HepG2 (cell line): Measurements from ENCODE around the gene IL1RAPL1. TPM values are rescaled to one million over a fixed set of nuclear protein-coding genes. Genes with fewer than 3 reads are reported as not detected.

ENCODE experiments used
- ATAC-seq: fragments of 200-7000 bp; cut with Tn5 transposase; 3 replicates; pipeline ENCODE4 v1.9.1; 2020; ENCODE audit warnings: mild to moderate bottlenecking, moderate library complexity
- BruUV-seq: library from RNA; stranded (reverse); fragments of 400-500 nt; replicated peaks from 2 replicates; lab custom pipeline; 2021; lab: Mats Ljungman, UMichigan
- CTCF ChIA-PET: fragments of 300-600 bp; formaldehyde crosslinking; extraction: SDS; loops from one replicate; lab custom pipeline; 2021; ENCODE audit warnings: low total read pairs, inconsistent platforms, low intra/inter-chr PET ratio; lab: Yijun Ruan, JAX
- POLR2A ChIA-PET: fragments of 350-600 bp; sonication (Branson Sonifier 250); formaldehyde crosslinking; loops from one replicate; lab custom pipeline; 2020; ENCODE audit warnings: antibody characterized with exemption, inconsistent platforms; lab: Yijun Ruan, JAX
- DNase-seq: peaks from one replicate; pipeline ENCODE4 v3.0.0-alpha.2; 2015; ENCODE audit warnings: low spot score
- FAIRE-seq: peaks from 3 replicates; lab custom pipeline; 2011; peaks lifted over from hg19 to GRCh38; lab: Jason Lieb, UNC
- H2AFZ ChIP-seq: one replicate; pipeline ENCODE4 v1.6.1; 2011; ENCODE audit warnings: low read length, inconsistent platforms
- H3K27ac ChIP-seq: fragments of 300-600 bp; 3 replicates; pipeline ENCODE4 v1.8.0; 2011; ENCODE audit warnings: mixed run types, mild to moderate bottlenecking, mixed read lengths, low read length, inconsistent platforms; ENCODE audit not compliant: insufficient read depth; ENCODE audit errors: extremely low read length
- H3K27me3 ChIP-seq, 2 experiments: fragments of 200-600 bp in 1 of 2; 2 replicates in 1 of 2; 3 replicates in 1 of 2; pipeline versions ENCODE4 v1.6.0 to v1.8.0; 2011; ENCODE audit warnings: low read length in 2 of 2, mild to moderate bottlenecking in 2 of 2, moderate library complexity in 2 of 2, inconsistent platforms in 1 of 2; ENCODE audit not compliant: insufficient read depth in 2 of 2, control insufficient read depth in 1 of 2
- H3K36me3 ChIP-seq, 2 experiments: fragments of 200-600 bp in 1 of 2; replicated peaks in 1 of 2; 2 replicates in 1 of 2; 3 replicates in 1 of 2; pipeline versions ENCODE4 v1.5.1 to v1.8.0; 2011; ENCODE audit warnings: low read length in 2 of 2, inconsistent platforms in 1 of 2; ENCODE audit not compliant: insufficient read depth in 2 of 2, control insufficient read depth in 1 of 2
- H3K4me1 ChIP-seq: 2 replicates; pipeline ENCODE4 v1.5.1; 2012; ENCODE audit warnings: low read length, inconsistent platforms; ENCODE audit not compliant: insufficient read depth
- H3K4me2 ChIP-seq: 2 replicates; pipeline ENCODE4 v1.6.0; 2011; ENCODE audit warnings: low read depth, low read length, inconsistent platforms
- H3K4me3 ChIP-seq, 3 experiments: fragments of 200-600 bp in 1 of 3; sonication (generic), shearing (Covaris generic) in 1 of 3; replicated peaks in 1 of 3; 2 replicates each; pipeline ENCODE4 v1.5.1; 2011 to 2016; ENCODE audit warnings: low read length in 3 of 3, inconsistent platforms in 2 of 3, low read depth in 2 of 3, mild to moderate bottlenecking in 2 of 3, control low read depth in 1 of 3, mixed read lengths in 1 of 3; ENCODE audit not compliant: insufficient read depth in 1 of 3
- H3K79me2 ChIP-seq: one replicate; pipeline ENCODE4 v1.6.1; 2011; ENCODE audit warnings: low read length, inconsistent platforms; ENCODE audit not compliant: insufficient read depth
- H3K9ac ChIP-seq: 2 replicates; pipeline ENCODE4 v1.6.0; 2011; ENCODE audit warnings: mild to moderate bottlenecking, low read depth, low read length, inconsistent platforms; ENCODE audit not compliant: insufficient read depth
- H3K9me3 ChIP-seq: 2 replicates; pipeline ENCODE4 v1.5.1; 2012; ENCODE audit warnings: mild to moderate bottlenecking, low read length
- H4K20me1 ChIP-seq: 2 replicates; pipeline ENCODE4 v1.6.0; 2011; ENCODE audit warnings: inconsistent platforms, mild to moderate bottlenecking, low read length, moderate library complexity; ENCODE audit not compliant: insufficient read depth
- ATF1 ChIP-seq: IDR thresholded peaks from 2 replicates; pipeline ENCODE4 v1.6.1; 2016; ENCODE audit warnings: mild to moderate bottlenecking, control low read depth
- BRD4 ChIP-seq: sonication (generic); formaldehyde crosslinking; IDR thresholded peaks from 2 replicates; pipeline ENCODE4 v1.4.0; 2020; ENCODE audit warnings: missing genetic modification reagents
- DNMT1 ChIP-seq: sonication (generic); formaldehyde crosslinking; IDR thresholded peaks from 2 replicates; pipeline ENCODE4 v1.5.1; 2020; ENCODE audit warnings: mild to moderate bottlenecking, missing genetic modification reagents
- FOXJ3 ChIP-seq: sonication (generic); formaldehyde crosslinking; IDR thresholded peaks from 2 replicates; pipeline ENCODE4 v1.4.0; 2020; ENCODE audit warnings: missing genetic modification reagents, mild to moderate bottlenecking, borderline replicate concordance
- GRHL1 ChIP-seq: sonication (generic); formaldehyde crosslinking; conservative IDR thresholded peaks from 2 replicates; pipeline ENCODE4 v1.8.0; 2022; ENCODE audit warnings: missing genetic modification reagents
- GTF2F1 ChIP-seq: fragments of 150-350 bp; IDR thresholded peaks from 2 replicates; pipeline ENCODE4 v1.6.1; 2014; ENCODE audit warnings: low read length
- MAFF ChIP-seq: IDR thresholded peaks from 2 replicates; pipeline ENCODE4 v1.6.1; 2011; ENCODE audit warnings: low read depth, low read length, improper control_type of control experiment
- MED13 ChIP-seq: sonication (generic); formaldehyde crosslinking; IDR thresholded peaks from 2 replicates; pipeline ENCODE4 v1.5.0; 2020; ENCODE audit warnings: missing genetic modification reagents
- NPAS2 ChIP-seq: sonication (generic); formaldehyde crosslinking; IDR thresholded peaks from 2 replicates; pipeline ENCODE4 v1.8.0; 2022; ENCODE audit warnings: mild to moderate bottlenecking, missing genetic modification reagents, borderline replicate concordance
- REL ChIP-seq: sonication (generic); formaldehyde crosslinking; conservative IDR thresholded peaks from 2 replicates; pipeline ENCODE4 v1.8.0; 2022; ENCODE audit warnings: mild to moderate bottlenecking, missing genetic modification reagents, moderate library complexity
- SRSF1 ChIP-seq: fragments of 200-400 bp; formaldehyde crosslinking; optimal IDR thresholded peaks from 2 replicates; pipeline ENCODE3; 2017; ENCODE audit warnings: mild to moderate bottlenecking, low read depth, low read length, moderate library complexity
- ZFP1 ChIP-seq: IDR thresholded peaks from 2 replicates; pipeline ENCODE4 v1.6.1; 2016
- ZFP36L1 ChIP-seq: sonication (generic); formaldehyde crosslinking; IDR thresholded peaks from 2 replicates; pipeline ENCODE4 v1.8.0; 2022; ENCODE audit warnings: mild to moderate bottlenecking, missing genetic modification reagents, moderate library complexity
- ZFP37 ChIP-seq: sonication (generic); formaldehyde crosslinking; IDR thresholded peaks from 2 replicates; pipeline ENCODE4 v1.4.0; 2020; ENCODE audit warnings: missing genetic modification reagents, borderline replicate concordance
- ZNF34 ChIP-seq: sonication (generic); formaldehyde crosslinking; IDR thresholded peaks from 2 replicates; pipeline ENCODE4 v1.4.0; 2020; ENCODE audit warnings: mild to moderate bottlenecking, missing genetic modification reagents, borderline replicate concordance
- ZNF660 ChIP-seq: sonication (generic); formaldehyde crosslinking; IDR thresholded peaks from 2 replicates; pipeline ENCODE4 v1.5.1; 2020; ENCODE audit warnings: mild to moderate bottlenecking, low read depth, missing genetic modification reagents, borderline replicate concordance
- WGBS: methylation state at CpG from one replicate; pipeline ENCODE4 v1.1.6; 2017; ENCODE audit warnings: low lambda C conversion rate; 5-methylcytosine and 5-hydroxymethylcytosine counted together
- in situ Hi-C: cut with HindIII; loops from 2 replicates; pipeline ENCODE4 v1.10.0; 2017; ENCODE audit warnings: low pct_unique_long_range_greater_than_20kb; ENCODE audit not compliant: extremely low pct_ligation_motif_present
- intact Hi-C: fragments of 100-400 bp; cut with micrococcal nuclease; formaldehyde crosslinking; loops from one replicate; pipeline ENCODE4 v1.10.0; 2022; ENCODE audit not compliant: unreplicated experiment
- polyA plus RNA-seq, 8 experiments: library from polyadenylated mRNA; depleted of rRNA in 3 of 8; stranded (reverse) in 7 of 8; unstranded in 1 of 8; fragments of >200 nt; fragmentation: Illumina TruSeq in 4 of 8; extraction: Trizol in 4 of 8; gene quantifications; 2 replicates each; pipeline versions ENCODE4 v1.2.1 to v1.2.3, GENCODE V29; 2011 to 2016; ENCODE audit warnings: low read depth in 4 of 8, missing spikeins in 1 of 8, mixed read lengths in 1 of 8; ENCODE audit not compliant: insufficient read depth in 1 of 8
- total RNA-seq, 5 experiments: library from RNA; depleted of rRNA; stranded (reverse); fragments of >200 nt; fragmentation: Illumina TruSeq; extraction: Trizol; gene quantifications; 2 replicates each; pipeline ENCODE4 v1.2.3, GENCODE V29; 2016; ENCODE audit warnings: low read depth in 1 of 5
- TF ChIP-seq, protein P1 (sequence below): IDR thresholded peaks from 2 replicates; pipeline ENCODE4 v1.6.1; 2018; ENCODE audit warnings: missing genetic modification reagents
- TF ChIP-seq, protein P2 (sequence below): sonication (generic); formaldehyde crosslinking; IDR thresholded peaks from 2 replicates; pipeline ENCODE4 v1.5.0; 2020; ENCODE audit warnings: missing genetic modification reagents

Gene IL1RAPL1
- total and polyA plus RNA-seq, 2 of the 13 experiments (the other 11 are each of a cell fraction or from before 2014, with no cell fraction given) = 0.04 TPM; not detected in 1

- Histone ChIP-seq H3K4me2 (no peak overlapping the region), H3K27ac (no peak overlapping the region), H3K9me3 (no peaks in the 10 kb centered on the region), H3K36me3 (no peaks in the 10 kb centered on the region), H3K9ac (no peak overlapping the region), H3K4me1 (no peaks in the 10 kb centered on the region), H3K79me2 (no peaks in the 10 kb centered on the region), H2AFZ (no peak overlapping the region), H3K4me3 (no peak overlapping the region), H3K27me3 (no peaks in the 10 kb centered on the region), H4K20me1 (no peaks in the 10 kb centered on the region)
- in situ Hi-C loops = no loop called here
- ATAC-seq (no peak), DNase-seq (no peak), FAIRE-seq (no peak)
- intact Hi-C loops = no loop called here
- TF ChIP-seq ZFP36L1 (CRISPR knock-in tag) (no peak), GTF2F1 (no peak), ZFP37 (CRISPR knock-in tag) (no peak), MAFF (no peak), ZFP1 (no peak), NPAS2 (CRISPR knock-in tag) (no peak)
- POLR2A ChIA-PET = no interaction called here
- 6% methylated on average over 3 of the region's 3 CpGs for WGBS
- CTCF ChIA-PET = no interaction called here
- no TSS peak for BruUV-seq
These were observed 1103.8 kb downstream of the IL1RAPL1 start for GRCh38 chrX:29691044-29691443.

GRCh38 chrX:29693912-29694311, 1106.7 kb downstream of the IL1RAPL1 start:
- ChIA-PET POLR2A (no interaction called here), CTCF (no interaction called here)
- H3K4me2 ChIP-seq = no peak overlapping the region
- no peaks in the 10 kb centered on the region for H3K9me3 ChIP-seq
- H3K36me3 ChIP-seq = no peaks in the 10 kb centered on the region
- no peak for DNase-seq
- H3K27ac ChIP-seq = no peak overlapping the region
- no peak overlapping the region for H2AFZ ChIP-seq
- H3K79me2 ChIP-seq = no peaks in the 10 kb centered on the region
- in situ Hi-C loops (no loop called here), intact Hi-C loops (no loop called here)
- 8% methylated on average over 2 of the region's 3 CpGs for WGBS
- no peaks in the 10 kb centered on the region for H4K20me1 ChIP-seq
- BruUV-seq = no TSS peak
- ATAC-seq = no peak
- H3K4me1 ChIP-seq = no peaks in the 10 kb centered on the region
- no peaks in the 10 kb centered on the region for H3K27me3 ChIP-seq
- FAIRE-seq = no peak
- no peak overlapping the region for H3K9ac ChIP-seq
- no peak overlapping the region for H3K4me3 ChIP-seq
- no peak for TF ChIP-seq ZNF34 (CRISPR knock-in tag)
- no peak for TF ChIP-seq GRHL1 (CRISPR knock-in tag)
- TF ChIP-seq, protein P1, sequence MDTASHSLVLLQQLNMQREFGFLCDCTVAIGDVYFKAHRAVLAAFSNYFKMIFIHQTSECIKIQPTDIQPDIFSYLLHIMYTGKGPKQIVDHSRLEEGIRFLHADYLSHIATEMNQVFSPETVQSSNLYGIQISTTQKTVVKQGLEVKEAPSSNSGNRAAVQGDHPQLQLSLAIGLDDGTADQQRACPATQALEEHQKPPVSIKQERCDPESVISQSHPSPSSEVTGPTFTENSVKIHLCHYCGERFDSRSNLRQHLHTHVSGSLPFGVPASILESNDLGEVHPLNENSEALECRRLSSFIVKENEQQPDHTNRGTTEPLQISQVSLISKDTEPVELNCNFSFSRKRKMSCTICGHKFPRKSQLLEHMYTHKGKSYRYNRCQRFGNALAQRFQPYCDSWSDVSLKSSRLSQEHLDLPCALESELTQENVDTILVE (CRISPR knock-in tag) = no peak
- TF ChIP-seq FOXJ3 (CRISPR knock-in tag) = no peak
- no peak for TF ChIP-seq DNMT1
- TF ChIP-seq BRD4 (CRISPR knock-in tag) = no peak
- TF ChIP-seq ATF1 (CRISPR knock-in tag) = no peak
- TF ChIP-seq ZNF660 (CRISPR knock-in tag) = no peak
- TF ChIP-seq REL (CRISPR knock-in tag) = no peak
- no peak for TF ChIP-seq SRSF1
- TF ChIP-seq, protein P2, sequence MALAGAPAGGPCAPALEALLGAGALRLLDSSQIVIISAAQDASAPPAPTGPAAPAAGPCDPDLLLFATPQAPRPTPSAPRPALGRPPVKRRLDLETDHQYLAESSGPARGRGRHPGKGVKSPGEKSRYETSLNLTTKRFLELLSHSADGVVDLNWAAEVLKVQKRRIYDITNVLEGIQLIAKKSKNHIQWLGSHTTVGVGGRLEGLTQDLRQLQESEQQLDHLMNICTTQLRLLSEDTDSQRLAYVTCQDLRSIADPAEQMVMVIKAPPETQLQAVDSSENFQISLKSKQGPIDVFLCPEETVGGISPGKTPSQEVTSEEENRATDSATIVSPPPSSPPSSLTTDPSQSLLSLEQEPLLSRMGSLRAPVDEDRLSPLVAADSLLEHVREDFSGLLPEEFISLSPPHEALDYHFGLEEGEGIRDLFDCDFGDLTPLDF = no peak
- TF ChIP-seq MED13 (CRISPR knock-in tag) = no peak
